ENCODE measurements around the gene PRDM5. TPM values are rescaled to one million over a fixed set of nuclear protein-coding genes. Genes with fewer than 3 reads are reported as not detected.

PRDM5 gene
- total RNA-seq, 1 donor from 2014 or later = 6.5 TPM

DNA sequence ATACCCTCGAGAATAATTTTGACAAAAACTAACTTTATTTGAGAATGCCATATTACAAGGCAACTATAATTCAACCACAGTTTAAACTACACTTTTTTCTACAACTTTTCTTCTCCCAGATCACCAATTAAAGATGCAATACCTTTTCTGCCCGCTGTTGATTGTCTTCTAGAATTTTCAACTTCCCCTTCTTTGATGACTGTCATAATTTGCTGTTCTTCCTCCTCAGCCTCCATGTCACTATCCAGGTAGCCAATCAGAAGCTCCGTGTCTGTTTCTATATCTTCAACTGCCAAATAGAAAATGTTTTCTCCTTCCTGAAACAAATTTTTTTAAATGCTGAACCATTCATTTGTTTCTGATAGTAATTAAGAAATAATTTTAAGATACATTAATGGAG lies 101.5 kb downstream of the PRDM5 start:
- no peak overlapping the region for H3K27ac ChIP-seq (ENCODE audit: low read depth, low read length)
- no peaks in the 10 kb centered on the region for H3K9me3 ChIP-seq (ENCODE audit: insufficient read depth, low read depth, low read length)
- TF ChIP-seq, protein P1, sequence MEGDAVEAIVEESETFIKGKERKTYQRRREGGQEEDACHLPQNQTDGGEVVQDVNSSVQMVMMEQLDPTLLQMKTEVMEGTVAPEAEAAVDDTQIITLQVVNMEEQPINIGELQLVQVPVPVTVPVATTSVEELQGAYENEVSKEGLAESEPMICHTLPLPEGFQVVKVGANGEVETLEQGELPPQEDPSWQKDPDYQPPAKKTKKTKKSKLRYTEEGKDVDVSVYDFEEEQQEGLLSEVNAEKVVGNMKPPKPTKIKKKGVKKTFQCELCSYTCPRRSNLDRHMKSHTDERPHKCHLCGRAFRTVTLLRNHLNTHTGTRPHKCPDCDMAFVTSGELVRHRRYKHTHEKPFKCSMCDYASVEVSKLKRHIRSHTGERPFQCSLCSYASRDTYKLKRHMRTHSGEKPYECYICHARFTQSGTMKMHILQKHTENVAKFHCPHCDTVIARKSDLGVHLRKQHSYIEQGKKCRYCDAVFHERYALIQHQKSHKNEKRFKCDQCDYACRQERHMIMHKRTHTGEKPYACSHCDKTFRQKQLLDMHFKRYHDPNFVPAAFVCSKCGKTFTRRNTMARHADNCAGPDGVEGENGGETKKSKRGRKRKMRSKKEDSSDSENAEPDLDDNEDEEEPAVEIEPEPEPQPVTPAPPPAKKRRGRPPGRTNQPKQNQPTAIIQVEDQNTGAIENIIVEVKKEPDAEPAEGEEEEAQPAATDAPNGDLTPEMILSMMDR (IDR thresholded peaks at IDR 0.05; ENCODE audit: insufficient read depth, low read depth, low read length) = no peak
- no peak for TF ChIP-seq EZH2 (IDR thresholded peaks at IDR 0.05; ENCODE audit: insufficient read depth, low read length)
- H3K4me3 Mint-ChIP-seq (ENCODE audit: unreplicated experiment) = no peak overlapping the region
- no peaks in the 10 kb centered on the region for H3K36me3 Mint-ChIP-seq (ENCODE audit: low read depth, unreplicated experiment)
- H3K36me3 ChIP-seq (ENCODE audit: insufficient read depth, low read length) = no peaks in the 10 kb centered on the region
- H3K27me3 Mint-ChIP-seq (ENCODE audit: low read depth, unreplicated experiment) = no peaks in the 10 kb centered on the region
- no peak overlapping the region for H3K27ac Mint-ChIP-seq (ENCODE audit: unreplicated experiment)
- H3K79me2 ChIP-seq (ENCODE audit: insufficient read depth, low read length) = no peaks in the 10 kb centered on the region
- no peak overlapping the region for H3K4me3 ChIP-seq (ENCODE audit: insufficient read depth, low read depth, low read length)
- no peaks in the 10 kb centered on the region for H3K4me1 Mint-ChIP-seq (ENCODE audit: low read depth, unreplicated experiment)
- H3K4me1 ChIP-seq (ENCODE audit: insufficient read depth, low read length) = no peaks in the 10 kb centered on the region
- no peaks in the 10 kb centered on the region for H4K20me1 ChIP-seq (ENCODE audit: insufficient read depth, low read length)
- no peak overlapping the region for H3K4me2 ChIP-seq (ENCODE audit: low read length)
- H2AFZ ChIP-seq (ENCODE audit: low read depth, low read length) = no peak overlapping the region
- DNase-seq (ENCODE audit: low read depth) (no peak), FAIRE-seq (no peak)
- no peak overlapping the region for H3K9ac ChIP-seq (ENCODE audit: low read length)
- no peaks in the 10 kb centered on the region for H3K27me3 ChIP-seq (ENCODE audit: insufficient read depth, low read length)
- H3K9me3 Mint-ChIP-seq (ENCODE audit: unreplicated experiment) = no peaks in the 10 kb centered on the region

DNA sequence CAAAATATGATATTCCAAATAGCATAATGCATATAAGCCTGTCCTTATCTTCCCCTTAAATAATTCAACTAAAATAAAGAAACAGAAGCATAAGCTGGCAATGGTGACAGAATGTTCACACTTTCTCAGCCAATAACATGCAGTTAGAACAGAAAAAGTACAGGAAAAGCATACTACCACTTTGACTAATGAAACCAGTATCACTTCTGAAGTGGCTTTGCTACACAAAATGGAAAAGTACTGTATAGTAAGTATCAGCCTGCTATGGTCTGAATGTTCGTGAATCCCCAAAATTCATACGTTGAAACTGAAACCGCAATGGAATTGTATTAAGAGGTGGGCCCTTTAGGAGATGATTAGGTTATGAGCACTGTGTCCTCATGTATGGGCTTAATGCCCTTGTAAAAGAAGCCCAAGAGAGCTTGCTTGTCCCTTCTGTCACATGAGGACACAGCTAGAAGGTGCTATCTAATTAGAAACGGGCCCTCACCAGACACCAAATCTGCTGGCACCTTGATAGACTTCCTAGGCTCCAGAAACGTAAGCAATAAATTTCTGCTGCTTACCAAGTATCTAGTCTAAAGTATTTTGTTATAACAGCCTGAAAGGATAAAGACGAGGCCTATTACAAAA lies 102.6 kb downstream of the PRDM5 start:
- H3K36me3 ChIP-seq (ENCODE audit: insufficient read depth, low read length) = no peaks in the 10 kb centered on the region
- FAIRE-seq (no peak), DNase-seq (ENCODE audit: low read depth) (no peak)
- H3K36me3 Mint-ChIP-seq (ENCODE audit: low read depth, unreplicated experiment) = no peaks in the 10 kb centered on the region
- no peaks in the 10 kb centered on the region for H3K4me1 ChIP-seq (ENCODE audit: insufficient read depth, low read length)
- no peak overlapping the region for H3K4me3 Mint-ChIP-seq (ENCODE audit: unreplicated experiment)
- no peaks in the 10 kb centered on the region for H4K20me1 ChIP-seq (ENCODE audit: insufficient read depth, low read length)
- H3K9me3 Mint-ChIP-seq (ENCODE audit: unreplicated experiment) = no peaks in the 10 kb centered on the region
- H3K27ac ChIP-seq (ENCODE audit: low read depth, low read length) = no peak overlapping the region
- no peaks in the 10 kb centered on the region for H3K9me3 ChIP-seq (ENCODE audit: insufficient read depth, low read depth, low read length)
- no peak overlapping the region for H3K9ac ChIP-seq (ENCODE audit: low read length)
- no peak overlapping the region for H3K4me2 ChIP-seq (ENCODE audit: low read length)
- H3K79me2 ChIP-seq (ENCODE audit: insufficient read depth, low read length) = no peaks in the 10 kb centered on the region
- no peaks in the 10 kb centered on the region for H3K4me1 Mint-ChIP-seq (ENCODE audit: low read depth, unreplicated experiment)
- no peak overlapping the region for H2AFZ ChIP-seq (ENCODE audit: low read depth, low read length)
- H3K27me3 ChIP-seq (ENCODE audit: insufficient read depth, low read length) = no peaks in the 10 kb centered on the region
- no peak overlapping the region for H3K4me3 ChIP-seq (ENCODE audit: insufficient read depth, low read depth, low read length)
- no peak overlapping the region for H3K27ac Mint-ChIP-seq (ENCODE audit: unreplicated experiment)
- TF ChIP-seq, protein P1 (IDR thresholded peaks at IDR 0.05; ENCODE audit: insufficient read depth, low read depth, low read length) = no peak
- TF ChIP-seq EZH2 (IDR thresholded peaks at IDR 0.05; ENCODE audit: insufficient read depth, low read length) = no peak
- H3K27me3 Mint-ChIP-seq (ENCODE audit: low read depth, unreplicated experiment) = no peaks in the 10 kb centered on the region

DNA sequence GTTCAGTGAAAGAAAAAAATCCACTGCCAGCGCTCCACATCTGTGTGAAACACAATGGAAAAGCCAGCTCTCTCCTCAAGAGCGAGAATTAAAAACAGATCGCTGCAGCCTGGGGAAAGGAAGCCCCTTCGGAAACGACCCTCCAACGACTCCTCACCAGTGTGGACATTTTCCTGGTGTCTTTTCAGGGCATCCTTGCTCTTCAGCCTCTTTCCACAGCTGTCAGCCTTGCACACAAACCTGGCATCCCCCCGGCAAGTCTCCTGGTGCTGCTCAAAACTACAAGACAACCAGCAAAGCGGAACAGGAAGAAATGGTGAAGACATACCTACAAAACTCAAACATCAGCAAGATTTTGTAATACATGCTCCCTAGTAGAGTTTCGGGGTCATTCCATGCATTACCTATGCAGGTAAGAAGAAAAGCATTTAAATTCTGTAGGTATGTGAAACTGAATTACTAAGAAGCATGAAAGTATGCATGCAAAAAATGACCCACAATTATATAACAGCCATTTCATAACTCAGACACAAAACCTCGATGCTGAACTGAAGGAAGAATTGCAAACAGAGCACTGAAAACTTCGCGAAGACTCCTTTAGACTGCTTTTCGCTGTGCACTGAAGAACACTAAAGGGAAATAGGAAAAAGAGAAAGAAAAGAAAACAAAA lies 106.1 kb downstream of the PRDM5 start:
- no peaks in the 10 kb centered on the region for H3K36me3 Mint-ChIP-seq (ENCODE audit: low read depth, unreplicated experiment)
- Histone ChIP-seq H3K79me2 (ENCODE audit: insufficient read depth, low read length) (no peaks in the 10 kb centered on the region), H3K9ac (ENCODE audit: low read length) (no peak overlapping the region), H3K4me1 (ENCODE audit: insufficient read depth, low read length) (peaks cover 2% of the 10 kb centered on the region), H3K27me3 (ENCODE audit: insufficient read depth, low read length) (no peaks in the 10 kb centered on the region), H3K9me3 (ENCODE audit: insufficient read depth, low read depth, low read length) (no peaks in the 10 kb centered on the region), H3K4me2 (ENCODE audit: low read length) (no peak overlapping the region), H2AFZ (ENCODE audit: low read depth, low read length) (no peak overlapping the region), H4K20me1 (ENCODE audit: insufficient read depth, low read length) (no peaks in the 10 kb centered on the region), H3K27ac (ENCODE audit: low read depth, low read length) (no peak overlapping the region), H3K36me3 (ENCODE audit: insufficient read depth, low read length) (no peaks in the 10 kb centered on the region), H3K4me3 (ENCODE audit: insufficient read depth, low read depth, low read length) (no peak overlapping the region)
- H3K4me1 Mint-ChIP-seq (ENCODE audit: low read depth, unreplicated experiment) = no peaks in the 10 kb centered on the region
- FAIRE-seq = peak; percentile 45
- H3K27me3 Mint-ChIP-seq (ENCODE audit: low read depth, unreplicated experiment) = no peaks in the 10 kb centered on the region
- no peak overlapping the region for H3K27ac Mint-ChIP-seq (ENCODE audit: unreplicated experiment)
- DNase-seq (ENCODE audit: low read depth) = no peak
- TF ChIP-seq EZH2 (IDR thresholded peaks at IDR 0.05; ENCODE audit: insufficient read depth, low read length) = no peak
- TF ChIP-seq, protein P1 (IDR thresholded peaks at IDR 0.05; ENCODE audit: insufficient read depth, low read depth, low read length) = no peak
- no peak overlapping the region for H3K4me3 Mint-ChIP-seq (ENCODE audit: unreplicated experiment)
- H3K9me3 Mint-ChIP-seq (ENCODE audit: unreplicated experiment) = no peaks in the 10 kb centered on the region
